Endothelial cell of umbilical vein (primary cell): ENCODE data around the gene RAB4B.

Experiments used
- CTCF ChIP-seq, 2 donors: IDR thresholded peaks; 1 replicate in 1 of 2; 2 replicates in 1 of 2; pipeline ENCODE4 v1.5.1; 2011; ENCODE audit warnings: low read length in 2 of 2, mild to moderate bottlenecking in 2 of 2, moderate library complexity in 2 of 2, control low read depth in 1 of 2, inconsistent platforms in 1 of 2, low read depth in 1 of 2; ENCODE audit not compliant: insufficient read depth in 1 of 2; ENCODE audit errors: extremely low read depth in 1 of 2
- EZH2 ChIP-seq: IDR thresholded peaks from 2 replicates; pipeline ENCODE4 v1.6.1; 2012; ENCODE audit warnings: borderline replicate concordance, low read depth, mild to moderate bottlenecking, moderate library complexity, low read length, inconsistent platforms; ENCODE audit not compliant: severe bottlenecking
- MAX ChIP-seq: IDR thresholded peaks from 2 replicates; pipeline ENCODE4 v1.6.1; 2011; ENCODE audit not compliant: insufficient read depth, insufficient read length
- POLR2A ChIP-seq: IDR thresholded peaks from 2 replicates; pipeline ENCODE4 v1.6.1; 2012; ENCODE audit warnings: low read depth, mild to moderate bottlenecking, control low read depth, low read length
- POLR2AphosphoS5 ChIP-seq: IDR thresholded peaks from 2 replicates; pipeline ENCODE4 v1.6.1; 2012; ENCODE audit warnings: low read depth, mild to moderate bottlenecking, control low read depth, low read length, moderate library complexity; ENCODE audit not compliant: insufficient read depth

- no peak for TF ChIP-seq CTCF (IDR thresholded peaks at IDR 0.05; ENCODE audit: extremely low read depth in 1 of 2, insufficient read depth in 1 of 2, low read depth in 1 of 2, low read length in 2 of 2)
- no peak for TF ChIP-seq POLR2A
- TF ChIP-seq EZH2 = no peak
- TF ChIP-seq POLR2AphosphoS5 = no peak
- TF ChIP-seq MAX = no peak
These were observed 2.4 kb upstream of the RAB4B start for GRCh38 chr19:40775632-40776022.
